Subcutaneous preadipocyte (primary cell): ENCODE measurements around the gene KCNC3. TPM values are rescaled to one million over a fixed set of nuclear protein-coding genes. Genes with fewer than 3 reads are reported as not detected.

Source experiments
- total RNA-seq: library from RNA; depleted of rRNA; stranded (reverse); fragments of >200 nt; gene quantifications from 2 replicates; pipeline ENCODE4 v1.2.3, GENCODE V29; 2012

KCNC3 gene
- under 0.01 TPM in 1 of 2 replicates, not detected in the other for total RNA-seq

GRCh38 chr19:50329146-50329925 is at the start of gene KCNC3:
Gene KCNC3 (minus strand): TSS chr19:50329377. CDS start chr19:50329082, 295 bp downstream.

GRCh38 chr19:50376166-50377050 is 47.2 kb upstream of the KCNC3 start, which contains the start of gene NR1H2:
Gene NR1H2 (plus strand): TSS chr19:50376457. CDS start chr19:50377606, 1,149 bp downstream.

DNA sequence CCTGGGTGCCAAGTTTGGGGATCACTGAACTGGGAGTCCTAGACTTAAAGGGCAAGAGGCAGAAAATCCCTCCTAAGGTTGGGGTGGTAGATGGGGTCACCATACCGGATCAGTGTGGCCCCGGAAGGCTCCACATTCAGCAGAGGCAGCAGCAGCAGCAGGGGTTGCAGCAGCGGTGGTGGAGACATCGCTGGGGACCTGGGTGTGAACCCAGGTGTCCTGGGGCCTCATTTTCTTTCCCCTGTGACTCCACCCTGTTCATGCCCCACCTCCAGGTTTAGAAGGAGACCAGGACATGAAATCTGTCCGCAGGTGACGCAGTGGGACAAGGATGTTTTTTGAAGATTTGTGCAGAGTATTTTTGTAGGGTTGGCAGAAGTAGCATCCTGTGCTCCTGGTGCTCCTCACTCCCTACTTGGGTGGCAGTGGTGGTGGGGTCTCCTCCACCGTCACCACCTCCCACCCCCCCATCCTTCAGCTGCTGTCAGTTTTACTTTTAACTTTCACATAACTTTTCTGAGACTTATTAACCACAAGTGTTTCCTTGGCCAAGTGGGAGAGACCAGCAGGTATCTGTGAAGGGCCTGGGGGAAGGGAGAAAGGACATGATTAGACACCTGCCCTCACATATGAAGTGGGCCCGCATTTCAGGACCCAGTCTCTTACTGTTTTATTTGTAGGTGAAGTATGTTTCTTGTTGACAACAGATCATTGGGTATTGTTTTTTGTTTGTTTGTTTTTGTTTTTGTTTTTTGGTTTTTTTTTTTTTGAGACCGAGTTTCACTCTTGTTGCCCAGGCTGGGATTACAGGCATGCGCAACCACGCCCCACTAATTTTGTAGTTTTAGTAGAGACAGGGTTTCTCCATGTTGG is 36.5 kb upstream of the KCNC3 start, which contains the start of gene NAPSA:
TSS of gene NAPSA (minus strand) at position 206 of the 873 bp plus-strand sequence. CDS start at position 188, 18 bp downstream.

Other genes starting within 250 kb of the KCNC3 start
- gene IZUMO2, start 166.1 kb downstream of the KCNC3 start, total RNA-seq, result not detected in 2 replicates
- gene MYH14, start 125.8 kb downstream of the KCNC3 start, total RNA-seq, result not detected in 2 replicates
- under 0.01 and 0.20 TPM in 2 replicates for gene NAPSA, start 36.3 kb upstream of the KCNC3 start, total RNA-seq
- 60.2 and 75.7 TPM in 2 replicates for gene NR1H2, start 47.1 kb upstream of the KCNC3 start, total RNA-seq
- gene POLD1, start 55.0 kb upstream of the KCNC3 start, total RNA-seq, result 42.6 and 64.7 TPM in 2 replicates
- gene SPIB, start 89.6 kb upstream of the KCNC3 start, total RNA-seq, result not detected in 2 replicates
- gene MYBPC2, start 103.5 kb upstream of the KCNC3 start, total RNA-seq, result not detected in 2 replicates
- gene EMC10, start 147.1 kb upstream of the KCNC3 start, total RNA-seq, result 23.5 and 25.2 TPM in 2 replicates
- not detected in 2 replicates for gene GARIN5A, start 147.5 kb upstream of the KCNC3 start, total RNA-seq
- gene JOSD2, start 181.8 kb upstream of the KCNC3 start, total RNA-seq, result 22.3 and 32.3 TPM in 2 replicates
- gene ASPDH, start 184.5 kb upstream of the KCNC3 start, total RNA-seq, result not detected in 2 replicates
- gene LRRC4B, start 239.1 kb upstream of the KCNC3 start, total RNA-seq, result under 0.01 TPM in 2 replicates